Ishikawa (cell line): ENCODE measurements around the gene CLASP1.

ENCODE experiments used
- CEBPB ChIP-seq: IDR thresholded peaks from 2 replicates; pipeline ENCODE4 v1.6.1; 2012
- EGR1 ChIP-seq: IDR thresholded peaks from 2 replicates; pipeline ENCODE4 v1.6.1; 2012
- EP300 ChIP-seq: IDR thresholded peaks from 2 replicates; pipeline ENCODE4 v1.6.1; 2012; ENCODE audit warnings: borderline replicate concordance
- NFIC ChIP-seq: IDR thresholded peaks from 2 replicates; pipeline ENCODE4 v1.6.1; 2012
- RAD21 ChIP-seq: IDR thresholded peaks from 2 replicates; pipeline ENCODE4 v1.6.1; 2012; ENCODE audit warnings: low read depth
- TAF1 ChIP-seq: IDR thresholded peaks from 2 replicates; pipeline ENCODE4 v1.6.1; 2012; ENCODE audit warnings: low read depth, mild to moderate bottlenecking
- YY1 ChIP-seq: IDR thresholded peaks from 2 replicates; pipeline ENCODE4 v1.6.1; 2012; ENCODE audit warnings: low read depth
- ZBTB7A ChIP-seq: IDR thresholded peaks from 2 replicates; pipeline ENCODE4 v1.6.1; 2012; ENCODE audit warnings: low read depth

DNA sequence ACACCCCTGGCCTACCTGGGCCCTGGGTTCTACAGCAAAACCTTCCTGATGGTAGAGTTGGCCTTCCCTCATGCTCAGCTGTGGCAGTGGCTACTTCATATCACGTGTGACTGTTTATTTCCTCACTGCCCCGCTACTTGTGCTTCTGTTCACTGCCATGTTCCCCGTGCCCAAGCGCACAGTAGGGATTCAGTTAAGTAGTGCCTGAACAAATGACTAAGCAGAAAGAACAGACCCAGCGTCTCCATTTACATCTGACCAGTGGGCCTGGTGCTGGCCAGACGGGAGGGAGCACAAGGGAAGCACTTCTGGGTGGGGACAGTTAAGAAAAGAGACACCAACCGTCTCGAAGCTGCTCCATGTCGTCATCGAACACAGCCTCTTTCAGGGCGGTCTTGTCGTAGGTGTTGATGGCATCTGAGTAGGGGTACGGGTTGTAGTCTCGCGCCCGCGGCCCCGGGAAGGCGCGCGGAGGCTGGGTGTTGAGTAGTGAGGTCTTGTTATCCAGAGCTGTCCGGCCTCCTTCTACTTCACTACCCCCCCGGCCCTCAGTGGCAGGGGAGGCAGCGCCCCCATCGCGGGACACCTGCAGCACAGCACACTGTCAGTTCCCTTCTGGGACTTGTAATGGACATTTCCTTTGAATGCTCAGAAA, 281.9 kb downstream of the CLASP1 start:
- no peak for TF ChIP-seq EP300
- no peak for TF ChIP-seq TAF1
- no peak for TF ChIP-seq CEBPB
- no peak for TF ChIP-seq EGR1
- TF ChIP-seq ZBTB7A, result no peak
- no peak for TF ChIP-seq NFIC
- TF ChIP-seq RAD21, result no peak
- no peak for TF ChIP-seq YY1
